Measurements from ENCODE around the gene SLC5A11.

GRCh38 chr16:24943471-24943870, 97.7 kb downstream of the SLC5A11 start:
- TF ChIP-seq ARNTL (CRISPR knock-in tag; IDR thresholded peaks at IDR 0.05; ENCODE audit: borderline replicate concordance, low read depth) (no peak), PPARA (CRISPR knock-in tag; IDR thresholded peaks at IDR 0.05; ENCODE audit: borderline replicate concordance) (no peak), ZFP30 (CRISPR knock-in tag; IDR thresholded peaks at IDR 0.05) (no peak), TSHZ2 (CRISPR knock-in tag; IDR thresholded peaks at IDR 0.05) (no peak), BACH2 (CRISPR knock-in tag; IDR thresholded peaks at IDR 0.05; ENCODE audit: borderline replicate concordance) (no peak), SNAI2 (CRISPR knock-in tag; IDR thresholded peaks at IDR 0.05) (no peak), GLIS3 (CRISPR knock-in tag; IDR thresholded peaks at IDR 0.05) (no peak), ZNF70 (CRISPR knock-in tag; IDR thresholded peaks at IDR 0.05) (no peak), ZNF565 (CRISPR knock-in tag; conservative IDR thresholded peaks at IDR 0.05; ENCODE audit: low read depth) (no peak), TOX (CRISPR knock-in tag; IDR thresholded peaks at IDR 0.05; ENCODE audit: borderline replicate concordance) (no peak), RARB (CRISPR knock-in tag; IDR thresholded peaks at IDR 0.05) (no peak)
- TF ChIP-seq, protein P1, sequence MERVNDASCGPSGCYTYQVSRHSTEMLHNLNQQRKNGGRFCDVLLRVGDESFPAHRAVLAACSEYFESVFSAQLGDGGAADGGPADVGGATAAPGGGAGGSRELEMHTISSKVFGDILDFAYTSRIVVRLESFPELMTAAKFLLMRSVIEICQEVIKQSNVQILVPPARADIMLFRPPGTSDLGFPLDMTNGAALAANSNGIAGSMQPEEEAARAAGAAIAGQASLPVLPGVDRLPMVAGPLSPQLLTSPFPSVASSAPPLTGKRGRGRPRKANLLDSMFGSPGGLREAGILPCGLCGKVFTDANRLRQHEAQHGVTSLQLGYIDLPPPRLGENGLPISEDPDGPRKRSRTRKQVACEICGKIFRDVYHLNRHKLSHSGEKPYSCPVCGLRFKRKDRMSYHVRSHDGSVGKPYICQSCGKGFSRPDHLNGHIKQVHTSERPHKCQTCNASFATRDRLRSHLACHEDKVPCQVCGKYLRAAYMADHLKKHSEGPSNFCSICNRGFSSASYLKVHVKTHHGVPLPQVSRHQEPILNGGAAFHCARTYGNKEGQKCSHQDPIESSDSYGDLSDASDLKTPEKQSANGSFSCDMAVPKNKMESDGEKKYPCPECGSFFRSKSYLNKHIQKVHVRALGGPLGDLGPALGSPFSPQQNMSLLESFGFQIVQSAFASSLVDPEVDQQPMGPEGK (CRISPR knock-in tag; IDR thresholded peaks at IDR 0.05; ENCODE audit: borderline replicate concordance), result no peak
- TF ChIP-seq, protein P2, sequence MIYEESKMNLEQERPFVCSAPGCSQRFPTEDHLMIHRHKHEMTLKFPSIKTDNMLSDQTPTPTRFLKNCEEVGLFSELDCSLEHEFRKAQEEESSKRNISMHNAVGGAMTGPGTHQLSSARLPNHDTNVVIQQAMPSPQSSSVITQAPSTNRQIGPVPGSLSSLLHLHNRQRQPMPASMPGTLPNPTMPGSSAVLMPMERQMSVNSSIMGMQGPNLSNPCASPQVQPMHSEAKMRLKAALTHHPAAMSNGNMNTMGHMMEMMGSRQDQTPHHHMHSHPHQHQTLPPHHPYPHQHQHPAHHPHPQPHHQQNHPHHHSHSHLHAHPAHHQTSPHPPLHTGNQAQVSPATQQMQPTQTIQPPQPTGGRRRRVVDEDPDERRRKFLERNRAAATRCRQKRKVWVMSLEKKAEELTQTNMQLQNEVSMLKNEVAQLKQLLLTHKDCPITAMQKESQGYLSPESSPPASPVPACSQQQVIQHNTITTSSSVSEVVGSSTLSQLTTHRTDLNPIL (CRISPR knock-in tag; IDR thresholded peaks at IDR 0.05; ENCODE audit: low read depth), result no peak
